HG03196 (cell line): ENCODE measurements around the gene DCST1.

Experiments used
- ATAC-seq: cut with Tn5 transposase; IDR thresholded peaks from one replicate; pipeline ENCODE4 v1.9.1; 2021; ENCODE audit not compliant: unreplicated experiment

Gene DCST1

DNA sequence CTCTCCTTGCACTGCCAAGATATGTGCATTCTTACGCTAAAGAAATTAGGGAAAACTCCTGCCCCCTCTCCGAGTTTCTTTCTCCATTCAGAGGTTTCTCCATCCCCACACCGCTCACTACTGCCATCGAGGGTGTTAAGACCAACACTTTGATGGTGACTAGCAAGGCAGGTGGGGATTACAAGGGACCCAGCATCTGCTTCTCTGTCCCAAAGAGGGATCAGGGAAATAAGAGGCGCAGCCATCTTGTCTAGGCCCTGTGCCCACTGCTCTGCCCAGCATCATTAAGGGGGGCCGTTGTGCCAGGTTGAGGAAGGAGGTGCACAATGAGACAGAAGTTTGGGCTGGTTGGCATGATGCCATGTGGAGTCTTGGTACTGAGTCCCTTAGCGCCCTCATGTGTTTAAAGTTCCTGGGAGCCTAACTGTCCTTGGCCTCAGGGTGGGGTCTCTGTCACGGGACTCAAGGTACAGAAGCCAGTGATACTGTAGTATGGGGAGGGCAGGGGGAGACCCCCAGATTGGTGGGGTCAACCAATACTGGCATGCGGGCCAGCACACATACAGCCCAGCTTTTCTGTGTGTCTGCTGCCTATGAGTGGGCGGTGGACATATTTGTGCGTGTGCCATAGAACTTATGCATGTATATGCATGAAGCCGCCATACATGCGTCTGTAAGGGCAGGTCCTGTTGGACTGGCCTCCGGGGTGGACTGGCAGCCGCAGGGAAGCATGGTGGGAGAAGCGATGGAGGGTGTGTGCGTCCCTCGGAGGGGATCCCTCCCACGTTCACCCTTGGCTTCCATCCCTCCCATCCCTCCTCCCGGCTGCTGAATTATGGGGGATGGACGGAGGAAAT lies 50.5 kb downstream of the DCST1 start:
- ATAC-seq: peak; percentile 7

DNA sequence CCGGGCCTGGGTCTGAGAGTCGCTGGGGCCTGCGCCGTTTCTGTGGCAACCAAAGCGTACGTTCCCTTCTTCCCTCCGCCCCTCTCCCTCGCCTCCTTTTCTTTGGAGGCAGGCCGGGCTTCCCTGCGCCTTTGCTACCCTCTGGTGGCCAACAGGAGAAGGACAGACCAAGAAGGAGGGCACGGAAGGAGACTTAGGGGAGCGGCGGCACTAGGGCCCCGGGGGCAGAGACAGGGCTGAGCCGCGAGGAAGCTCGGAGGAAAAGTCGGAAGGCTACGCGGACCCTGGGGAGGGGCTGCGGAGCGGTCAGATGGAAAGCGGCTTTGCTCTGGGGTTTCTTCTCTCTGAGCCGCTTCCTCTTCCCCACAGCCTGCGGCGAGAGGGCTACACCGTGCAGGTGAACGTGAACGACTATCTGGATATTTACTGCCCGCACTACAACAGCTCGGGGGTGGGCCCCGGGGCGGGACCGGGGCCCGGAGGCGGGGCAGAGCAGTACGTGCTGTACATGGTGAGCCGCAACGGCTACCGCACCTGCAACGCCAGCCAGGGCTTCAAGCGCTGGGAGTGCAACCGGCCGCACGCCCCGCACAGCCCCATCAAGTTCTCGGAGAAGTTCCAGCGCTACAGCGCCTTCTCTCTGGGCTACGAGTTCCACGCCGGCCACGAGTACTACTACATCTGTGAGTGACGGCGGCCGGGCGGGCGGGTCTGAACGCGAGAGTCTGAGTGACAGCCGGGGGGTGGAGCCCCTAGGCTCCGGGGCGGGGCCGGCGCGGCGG lies 51.3 kb downstream of the DCST1 start:
- ATAC-seq: peak; percentile 66

DNA sequence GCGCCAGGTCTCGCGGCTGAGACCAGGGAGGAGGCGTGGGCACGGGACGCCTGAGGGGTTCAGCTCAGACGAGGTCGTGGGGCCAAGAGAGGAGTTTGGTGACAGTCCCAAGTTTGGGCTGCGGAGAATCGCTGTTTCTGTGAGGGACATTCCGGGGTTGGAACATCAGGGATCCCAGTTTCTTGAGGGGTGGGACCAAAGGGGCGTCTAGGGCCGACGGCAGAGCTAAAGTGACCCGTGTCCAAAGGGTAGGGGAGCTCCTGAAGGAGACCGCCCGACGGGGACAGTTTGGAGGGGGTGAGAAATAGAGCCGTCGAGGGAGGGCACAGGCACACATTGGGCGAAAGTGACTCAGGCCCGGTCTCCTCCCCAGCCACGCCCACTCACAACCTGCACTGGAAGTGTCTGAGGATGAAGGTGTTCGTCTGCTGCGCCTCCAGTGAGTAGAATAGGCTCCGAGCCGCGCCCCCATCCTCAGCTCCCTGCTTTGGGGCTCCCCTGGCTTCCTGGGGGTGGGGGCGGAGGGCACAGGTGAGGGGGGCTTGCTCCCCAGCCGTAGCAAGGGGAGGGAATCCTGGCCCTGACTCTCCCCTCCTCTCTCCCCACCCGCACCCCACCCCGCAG lies 52.0 kb downstream of the DCST1 start:
- ATAC-seq: peak; percentile 18

DNA sequence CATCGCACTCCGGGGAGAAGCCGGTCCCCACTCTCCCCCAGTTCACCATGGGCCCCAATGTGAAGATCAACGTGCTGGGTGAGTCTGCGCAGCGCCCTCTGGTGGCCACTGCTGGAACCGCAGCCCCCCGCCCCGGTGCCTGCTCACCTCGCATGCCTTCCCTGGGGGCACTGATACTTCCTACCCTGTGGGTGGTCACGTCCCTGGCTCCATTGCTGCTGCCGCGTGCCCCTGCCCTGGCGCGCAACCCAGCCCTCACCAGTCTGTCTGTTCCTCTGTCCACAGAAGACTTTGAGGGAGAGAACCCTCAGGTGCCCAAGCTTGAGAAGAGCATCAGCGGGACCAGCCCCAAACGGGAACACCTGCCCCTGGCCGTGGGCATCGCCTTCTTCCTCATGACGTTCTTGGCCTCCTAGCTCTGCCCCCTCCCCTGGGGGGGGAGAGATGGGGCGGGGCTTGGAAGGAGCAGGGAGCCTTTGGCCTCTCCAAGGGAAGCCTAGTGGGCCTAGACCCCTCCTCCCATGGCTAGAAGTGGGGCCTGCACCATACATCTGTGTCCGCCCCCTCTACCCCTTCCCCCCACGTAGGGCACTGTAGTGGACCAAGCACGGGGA lies 52.6 kb downstream of the DCST1 start:
- ATAC-seq: peak; percentile 21

DNA sequence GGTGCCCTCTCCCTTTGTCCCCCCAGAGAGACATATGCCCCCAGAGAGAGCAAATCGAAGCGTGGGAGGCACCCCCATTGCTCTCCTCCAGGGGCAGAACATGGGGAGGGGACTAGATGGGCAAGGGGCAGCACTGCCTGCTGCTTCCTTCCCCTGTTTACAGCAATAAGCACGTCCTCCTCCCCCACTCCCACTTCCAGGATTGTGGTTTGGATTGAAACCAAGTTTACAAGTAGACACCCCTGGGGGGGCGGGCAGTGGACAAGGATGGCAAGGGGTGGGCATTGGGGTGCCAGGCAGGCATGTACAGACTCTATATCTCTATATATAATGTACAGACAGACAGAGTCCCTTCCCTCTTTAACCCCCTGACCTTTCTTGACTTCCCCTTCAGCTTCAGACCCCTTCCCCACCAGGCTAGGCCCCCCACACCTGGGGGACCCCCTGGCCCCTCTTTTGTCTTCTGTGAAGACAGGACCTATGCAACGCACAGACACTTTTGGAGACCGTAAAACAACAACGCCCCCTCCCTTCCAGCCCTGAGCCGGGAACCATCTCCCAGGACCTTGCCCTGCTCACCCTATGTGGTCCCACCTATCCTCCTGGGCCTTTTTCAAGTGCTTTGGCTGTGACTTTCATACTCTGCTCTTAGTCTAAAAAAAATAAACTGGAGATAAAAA lies 53.4 kb downstream of the DCST1 start:
- no peak for ATAC-seq

DNA sequence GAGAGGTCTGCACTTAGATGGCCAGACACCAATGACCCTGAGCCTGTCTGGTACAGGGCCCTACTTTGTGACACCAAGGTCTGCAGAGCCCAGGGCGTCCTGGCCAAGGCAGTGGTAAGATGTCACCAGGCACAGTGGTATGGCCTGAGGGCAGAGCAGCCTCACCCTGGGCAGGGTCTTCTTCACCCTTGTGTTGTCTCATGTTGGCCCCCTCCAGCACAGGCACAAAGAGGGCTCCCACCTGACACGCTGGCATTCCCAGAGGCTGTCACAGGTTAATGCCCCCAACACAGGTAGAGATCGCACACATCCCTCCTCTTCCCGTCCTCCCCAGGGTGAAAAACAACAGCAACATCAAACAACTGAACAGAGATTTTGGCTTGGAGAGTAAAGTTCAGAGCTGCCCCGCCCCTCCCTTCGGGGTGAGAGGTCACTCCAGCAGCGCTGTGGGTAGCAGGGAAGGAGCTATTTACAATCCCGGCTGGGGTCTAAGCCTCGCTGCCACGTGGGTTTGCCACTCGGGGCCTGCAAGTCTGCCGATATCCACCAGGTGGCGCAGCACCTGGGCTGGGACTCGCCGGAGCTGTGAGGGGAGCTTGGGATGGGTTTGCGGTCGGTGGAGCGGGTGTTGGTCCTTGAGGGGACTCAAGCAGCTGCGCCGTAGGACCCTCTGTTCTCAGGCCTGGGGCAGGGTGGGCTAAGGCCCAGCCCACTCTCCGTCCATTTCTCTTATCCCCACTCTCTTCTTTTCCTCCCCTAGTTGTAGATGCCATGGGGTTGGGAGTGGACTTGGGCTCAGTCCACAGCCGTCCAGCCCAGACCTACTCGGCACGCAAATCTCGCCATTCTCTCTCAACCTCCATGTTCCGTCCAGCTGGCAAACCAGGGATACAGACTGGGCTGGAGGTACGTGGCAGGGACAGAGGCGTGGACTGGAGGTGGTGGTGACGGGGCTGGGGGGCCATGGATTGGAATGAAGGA lies 57.7 kb downstream of the DCST1 start:
- no peak for ATAC-seq

DNA sequence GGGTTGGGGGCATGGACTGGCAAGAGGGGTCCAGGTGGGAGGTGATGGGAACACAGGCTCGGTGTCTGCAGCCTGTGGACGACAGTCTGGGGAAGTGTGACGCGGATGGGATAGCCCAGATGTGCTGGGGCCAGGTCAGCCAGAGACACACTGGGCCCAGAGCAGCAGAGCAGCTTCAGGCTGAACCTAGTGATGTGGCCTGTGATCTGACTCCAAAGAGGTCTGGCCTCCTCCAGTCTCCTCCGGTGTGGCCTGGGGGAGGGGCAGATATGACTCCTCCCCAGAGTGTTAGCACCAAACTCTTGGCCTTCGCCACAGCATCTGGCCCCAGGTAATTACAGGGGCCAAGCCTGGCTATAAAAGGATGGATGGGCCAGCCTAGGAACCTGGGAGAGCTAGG lies 58.5 kb downstream of the DCST1 start:
- no peak for ATAC-seq

DNA sequence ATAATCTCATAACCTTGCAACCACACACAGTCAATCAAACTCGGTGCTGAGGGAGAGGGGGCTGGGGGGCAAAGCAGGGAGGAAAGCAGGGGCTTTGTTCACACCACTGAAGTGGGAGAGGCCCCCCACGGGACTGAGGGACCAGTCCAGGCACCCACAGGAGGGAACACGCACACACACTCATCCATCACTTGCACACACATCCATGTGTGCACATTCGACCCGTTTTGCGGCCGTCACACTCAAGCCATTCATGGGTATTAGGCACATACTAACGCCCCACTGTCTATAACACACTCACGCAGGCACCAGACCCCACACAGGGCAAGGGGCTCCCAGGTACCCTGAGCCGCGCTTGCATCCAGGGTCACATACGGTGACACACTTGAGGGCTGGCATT lies 59.0 kb downstream of the DCST1 start:
- no peak for ATAC-seq

DNA sequence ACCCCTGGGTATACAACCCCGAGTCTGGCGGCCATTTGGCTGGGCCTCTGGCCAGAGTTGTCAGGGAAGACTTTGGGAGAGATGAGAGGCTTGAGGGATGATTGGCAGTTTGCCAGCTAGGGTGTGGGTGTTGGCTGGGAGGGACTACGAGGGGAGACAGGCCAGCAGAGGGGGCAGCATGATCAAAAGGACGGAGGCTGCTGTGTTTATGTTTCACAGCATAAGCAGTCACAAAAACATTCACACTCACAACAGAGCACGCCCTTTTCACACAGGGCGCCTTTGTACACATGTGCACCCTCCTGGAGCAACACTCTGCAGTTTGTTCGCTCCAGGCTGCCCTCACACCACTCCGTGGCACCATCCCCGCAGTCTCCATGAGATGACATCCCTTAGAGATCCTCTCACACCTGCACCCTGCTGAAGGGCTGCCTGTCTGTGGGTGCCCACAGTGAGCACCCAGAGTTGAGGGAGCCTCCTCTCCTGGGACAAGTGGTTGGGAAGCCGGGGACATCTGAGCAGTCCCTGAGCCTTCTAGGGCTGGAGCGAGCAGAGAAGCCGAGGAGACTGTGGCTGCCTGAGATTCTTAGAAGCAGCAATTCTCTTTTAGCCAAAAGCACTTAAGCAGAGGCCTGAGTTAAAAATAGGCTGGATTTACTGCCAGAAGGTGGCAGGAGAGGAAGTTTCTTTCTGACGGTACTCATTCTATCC lies 60.4 kb downstream of the DCST1 start:
- no peak for ATAC-seq

DNA sequence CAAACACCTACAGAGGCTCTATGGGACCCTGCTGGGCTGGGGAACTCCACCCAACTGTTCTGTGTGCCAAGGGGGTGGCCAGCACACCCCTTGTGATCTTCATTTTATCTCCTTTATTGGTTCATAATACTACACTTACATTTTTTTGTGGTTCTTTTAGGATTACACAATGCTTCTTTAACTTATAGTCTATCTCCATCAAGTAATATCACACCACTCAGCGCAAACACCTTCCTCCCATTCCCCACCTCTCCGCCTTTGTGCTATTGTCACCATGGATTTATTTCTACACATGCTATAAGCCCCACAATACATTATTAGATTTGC lies 61.0 kb downstream of the DCST1 start:
- ATAC-seq: no peak

DNA sequence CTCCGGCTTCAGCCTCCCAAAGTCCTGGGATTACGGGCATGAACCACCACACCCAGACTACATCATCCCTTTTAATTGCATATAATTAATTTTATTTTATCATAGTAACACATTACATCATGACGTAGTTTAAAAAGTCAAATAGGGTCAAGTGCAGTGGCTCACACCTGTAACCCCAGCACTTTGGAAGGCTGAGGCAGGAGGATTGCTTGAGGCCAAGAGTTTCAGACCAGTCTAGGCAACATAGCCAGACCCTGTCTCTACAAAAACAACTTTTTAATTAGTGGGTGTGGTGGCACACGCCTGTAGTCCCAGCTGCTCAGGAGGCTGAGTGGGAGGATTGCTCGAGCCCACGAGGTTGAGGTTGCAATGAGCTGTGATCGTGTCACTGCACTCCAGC lies 65.7 kb downstream of the DCST1 start:
- ATAC-seq: no peak
